Measurements from ENCODE around the gene FOSL1. TPM values are rescaled to one million over a fixed set of nuclear protein-coding genes. Genes with fewer than 3 reads are reported as not detected.
A peak's percentile ranks its signal among the peaks of the same experiment; 100 is the strongest.

The FOSL1 gene
- total and polyA plus RNA-seq, 2 of the 13 experiments (the other 11 are each of a cell fraction or from before 2014, with no cell fraction given): 4.0 to 4.1 TPM

GRCh38 chr11:65854852-65855837, 45.0 kb downstream of the FOSL1 start:
- BruUV-seq (replicated peaks): TSS peak; percentile 61
- ATAC-seq: no peak
- Histone ChIP-seq H3K27me3 (ENCODE audit: control insufficient read depth in 1 of 2, insufficient read depth in 2 of 2, low read length in 2 of 2) (no peaks in the 10 kb centered on the region; a peak in 1 of 5 replicates), H3K9ac (ENCODE audit: insufficient read depth, low read depth, low read length) (no peak overlapping the region), H2AFZ (ENCODE audit: low read length) (no peak overlapping the region), H3K9me3 (ENCODE audit: low read length) (0 out of 2 replicates have a peak, but pooled peaks cover 4% of the 10 kb centered on the region), H3K4me1 (ENCODE audit: insufficient read depth, low read length) (peaks cover 59% of the 10 kb centered on the region), H3K36me3 (replicated peaks in 1 of 2; ENCODE audit: control insufficient read depth in 1 of 2, insufficient read depth in 2 of 2, low read length in 2 of 2) (peaks cover 14 to 34% of the 10 kb centered on the region in 2 experiments), H3K79me2 (ENCODE audit: insufficient read depth, low read length) (peaks cover 22% of the 10 kb centered on the region), H3K27ac (ENCODE audit: extremely low read length, insufficient read depth, low read length) (no peak overlapping the region), H3K4me3 (replicated peaks in 1 of 3; ENCODE audit: insufficient read depth in 1 of 3, low read depth in 2 of 3, low read length in 3 of 3) (no peak overlapping the region), H4K20me1 (ENCODE audit: insufficient read depth, low read length) (peaks cover 50% of the 10 kb centered on the region), H3K4me2 (ENCODE audit: low read depth, low read length) (peak overlapping the region; percentile 10; the same call in 1 of the 2 replicates)
- in situ Hi-C loops (cut with HindIII; ENCODE audit: extremely low pct_ligation_motif_present, low pct_unique_long_range_greater_than_20kb) (loop anchor here (10.0 kb wide), 1 partner anchor 300 kb away; the partner anchor contains the start of gene LTBP3), intact Hi-C loops (cut with micrococcal nuclease; ENCODE audit: unreplicated experiment) (no loop called here)
- 88% methylated on average over 14 of the region's 15 CpGs for WGBS (ENCODE audit: low lambda C conversion rate)
- no peak for DNase-seq (ENCODE audit: low spot score)
- TF ChIP-seq RBM22 (optimal IDR thresholded peaks at IDR 0.05; ENCODE audit: low read length) (peak; percentile 29), AGO2 (optimal IDR thresholded peaks at IDR 0.05; ENCODE audit: low read depth, low read length) (peak; percentile 29), GPN1 (CRISPR knock-in tag; IDR thresholded peaks at IDR 0.05; ENCODE audit: borderline replicate concordance) (no peak), HNRNPK (IDR thresholded peaks at IDR 0.05; ENCODE audit: low read depth, low read length, poor library complexity, severe bottlenecking) (peak; percentile 37)
- CTCF ChIA-PET (ENCODE audit: low intra/inter-chr PET ratio, low total read pairs): no interaction called here
- POLR2A ChIA-PET: interaction anchor here (1.0 to 1.3 kb wide), 5 partner anchors 14 to 202 kb away, joined by 3 to 6 read pairs (median 3); partner anchors contain the start of gene FIBP
- FAIRE-seq: no peak

GRCh38 chr11:65854161-65854592, 46.0 kb downstream of the FOSL1 start:
- Histone ChIP-seq H4K20me1 (ENCODE audit: insufficient read depth, low read length) (peaks cover 50% of the 10 kb centered on the region), H3K4me3 (replicated peaks in 1 of 3; ENCODE audit: insufficient read depth in 1 of 3, low read depth in 2 of 3, low read length in 3 of 3) (no peak overlapping the region), H3K4me2 (ENCODE audit: low read depth, low read length) (peak overlapping the region; percentile 10; the same call in 1 of the 2 replicates), H3K36me3 (replicated peaks in 1 of 2; ENCODE audit: control insufficient read depth in 1 of 2, insufficient read depth in 2 of 2, low read length in 2 of 2) (peaks cover 14 to 34% of the 10 kb centered on the region in 2 experiments), H3K79me2 (ENCODE audit: insufficient read depth, low read length) (peaks cover 22% of the 10 kb centered on the region), H3K9ac (ENCODE audit: insufficient read depth, low read depth, low read length) (no peak overlapping the region), H3K4me1 (ENCODE audit: insufficient read depth, low read length) (peaks cover 63% of the 10 kb centered on the region), H3K27ac (ENCODE audit: extremely low read length, insufficient read depth, low read length) (peak overlapping the region; percentile 20), H3K27me3 (ENCODE audit: control insufficient read depth in 1 of 2, insufficient read depth in 2 of 2, low read length in 2 of 2) (no peaks in the 10 kb centered on the region; a peak in 1 of 5 replicates), H3K9me3 (ENCODE audit: low read length) (0 out of 2 replicates have a peak, but pooled peaks cover 4% of the 10 kb centered on the region), H2AFZ (ENCODE audit: low read length) (no peak overlapping the region)
- FAIRE-seq (peak; percentile 94), ATAC-seq (peak; percentile 7), DNase-seq (ENCODE audit: low spot score) (peak; percentile 67)
- intact Hi-C loops (cut with micrococcal nuclease; ENCODE audit: unreplicated experiment) (no loop called here), in situ Hi-C loops (cut with HindIII; ENCODE audit: extremely low pct_ligation_motif_present, low pct_unique_long_range_greater_than_20kb) (loop anchor here (10.0 kb wide), 1 partner anchor 299 kb away; the partner anchor contains the start of gene LTBP3)
- WGBS (ENCODE audit: low lambda C conversion rate): 100% methylated on average over 1 of the region's 4 CpGs
- ChIA-PET POLR2A (interaction anchor here (1.0 to 1.3 kb wide), 5 partner anchors 15 to 201 kb away, joined by 3 to 6 read pairs (median 3); partner anchors contain the start of gene FIBP), CTCF (ENCODE audit: low intra/inter-chr PET ratio, low total read pairs) (no interaction called here)
- no TSS peak for BruUV-seq (replicated peaks)
- TF ChIP-seq AKAP8 (CRISPR knock-in tag; IDR thresholded peaks at IDR 0.05) (no peak), HNRNPH1 (optimal IDR thresholded peaks at IDR 0.05; ENCODE audit: low read depth, low read length) (no peak), TCF7 (IDR thresholded peaks at IDR 0.05; ENCODE audit: low read depth) (no peak), ZFP36L2 (CRISPR knock-in tag; IDR thresholded peaks at IDR 0.05) (no peak), RNF2 (conservative IDR thresholded peaks at IDR 0.05; ENCODE audit: low read depth) (no peak), NR2C2 (CRISPR knock-in tag; IDR thresholded peaks at IDR 0.05; ENCODE audit: borderline replicate concordance) (peak; percentile 50; the same call in 1 of the 2 replicates), ZNF326 (CRISPR knock-in tag; IDR thresholded peaks at IDR 0.05; ENCODE audit: borderline replicate concordance) (no peak), KLF6 (CRISPR knock-in tag; IDR thresholded peaks at IDR 0.05) (no peak), ZNF567 (CRISPR knock-in tag; IDR thresholded peaks at IDR 0.05; ENCODE audit: borderline replicate concordance) (no peak), ATF5 (CRISPR knock-in tag; IDR thresholded peaks at IDR 0.05; ENCODE audit: low read depth) (no peak), DPF2 (CRISPR knock-in tag; IDR thresholded peaks at IDR 0.05; ENCODE audit: borderline replicate concordance, low read depth) (no peak), ZNF460 (CRISPR knock-in tag; IDR thresholded peaks at IDR 0.05; ENCODE audit: borderline replicate concordance) (no peak), ZSCAN30 (CRISPR knock-in tag; IDR thresholded peaks at IDR 0.05) (no peak)
